Astrocyte (in vitro differentiated cells and primary cell): ENCODE data around the gene IRGC. TPM values are rescaled to one million over a fixed set of nuclear protein-coding genes. Genes with fewer than 3 reads are reported as not detected.

Experiments used
- DNase-seq: peaks from one replicate; pipeline ENCODE4 v3.0.0-alpha.2; 2010; ENCODE audit warnings: low read depth
- FAIRE-seq: peaks from 2 replicates; lab custom pipeline; 2011; peaks lifted over from hg19 to GRCh38; lab: Jason Lieb, UNC
- H2AFZ ChIP-seq: 2 replicates; pipeline ENCODE4 v1.6.0; 2012; ENCODE audit warnings: low read depth, low read length, inconsistent platforms
- H3K27ac ChIP-seq: 2 replicates; pipeline ENCODE4 v1.5.1; 2011; ENCODE audit warnings: low read depth, low read length, inconsistent platforms
- H3K27me3 ChIP-seq: 2 replicates; pipeline ENCODE4 v1.6.0; 2011; ENCODE audit warnings: low read length, inconsistent platforms; ENCODE audit not compliant: insufficient read depth
- H3K36me3 ChIP-seq: 2 replicates; pipeline ENCODE4 v1.5.1; 2011; ENCODE audit warnings: low read length, inconsistent platforms; ENCODE audit not compliant: insufficient read depth
- H3K4me1 ChIP-seq: 2 replicates; pipeline ENCODE4 v1.5.1; 2011; ENCODE audit warnings: low read length, inconsistent platforms; ENCODE audit not compliant: insufficient read depth
- H3K4me2 ChIP-seq: 2 replicates; pipeline ENCODE4 v1.6.0; 2012; ENCODE audit warnings: low read length, inconsistent platforms
- H3K4me3 ChIP-seq: 2 replicates; pipeline ENCODE4 v1.5.1; 2011; ENCODE audit warnings: low read depth, mild to moderate bottlenecking, low read length, inconsistent platforms; ENCODE audit not compliant: insufficient read depth
- H3K79me2 ChIP-seq: 2 replicates; pipeline ENCODE4 v1.6.0; 2012; ENCODE audit warnings: mild to moderate bottlenecking, low read length, inconsistent platforms; ENCODE audit not compliant: insufficient read depth
- H3K9ac ChIP-seq: 2 replicates; pipeline ENCODE4 v1.6.0; 2012; ENCODE audit warnings: mild to moderate bottlenecking, low read length, inconsistent platforms
- H3K9me3 ChIP-seq: 2 replicates; pipeline ENCODE4 v1.5.1; 2012; ENCODE audit warnings: low read depth, mild to moderate bottlenecking, low read length, inconsistent platforms; ENCODE audit not compliant: insufficient read depth
- H4K20me1 ChIP-seq: 2 replicates; pipeline ENCODE4 v1.6.0; 2012; ENCODE audit warnings: low read length, inconsistent platforms; ENCODE audit not compliant: insufficient read depth
- H3K27ac Mint-ChIP-seq: one replicate; pipeline ENCODE4 v1.8.0; 2021; ENCODE audit warnings: mild to moderate bottlenecking, mixed read lengths; ENCODE audit not compliant: unreplicated experiment
- H3K27me3 Mint-ChIP-seq: one replicate; pipeline ENCODE4 v1.8.0; 2021; ENCODE audit warnings: low read depth, mixed read lengths; ENCODE audit not compliant: unreplicated experiment
- H3K36me3 Mint-ChIP-seq: one replicate; pipeline ENCODE4 v1.8.0; 2021; ENCODE audit warnings: low read depth, mixed read lengths; ENCODE audit not compliant: unreplicated experiment
- H3K4me1 Mint-ChIP-seq: one replicate; pipeline ENCODE4 v1.8.0; 2021; ENCODE audit warnings: low read depth, mixed read lengths; ENCODE audit not compliant: unreplicated experiment
- H3K4me3 Mint-ChIP-seq: one replicate; pipeline ENCODE4 v1.8.0; 2021; ENCODE audit warnings: mild to moderate bottlenecking, moderate library complexity, mixed read lengths; ENCODE audit not compliant: unreplicated experiment
- H3K9me3 Mint-ChIP-seq: one replicate; pipeline ENCODE4 v1.8.0; 2021; ENCODE audit warnings: mild to moderate bottlenecking, mixed read lengths; ENCODE audit not compliant: unreplicated experiment
- EZH2 ChIP-seq: IDR thresholded peaks from 2 replicates; pipeline ENCODE4 v1.6.1; 2012; ENCODE audit warnings: mild to moderate bottlenecking, low read length, inconsistent platforms; ENCODE audit not compliant: insufficient read depth
- total RNA-seq: library from RNA; stranded (reverse); gene quantifications from 2 replicates; pipeline ENCODE4 v1.2.1, GENCODE V29; 2021
- TF ChIP-seq, protein P1 (sequence below): IDR thresholded peaks from 2 replicates; pipeline ENCODE4 v1.5.1; 2011; ENCODE audit warnings: low read depth, mild to moderate bottlenecking, inconsistent platforms, low read length, moderate library complexity; ENCODE audit not compliant: insufficient read depth

IRGC gene
- total RNA-seq, 1 donor from 2014 or later: not detected

DNA sequence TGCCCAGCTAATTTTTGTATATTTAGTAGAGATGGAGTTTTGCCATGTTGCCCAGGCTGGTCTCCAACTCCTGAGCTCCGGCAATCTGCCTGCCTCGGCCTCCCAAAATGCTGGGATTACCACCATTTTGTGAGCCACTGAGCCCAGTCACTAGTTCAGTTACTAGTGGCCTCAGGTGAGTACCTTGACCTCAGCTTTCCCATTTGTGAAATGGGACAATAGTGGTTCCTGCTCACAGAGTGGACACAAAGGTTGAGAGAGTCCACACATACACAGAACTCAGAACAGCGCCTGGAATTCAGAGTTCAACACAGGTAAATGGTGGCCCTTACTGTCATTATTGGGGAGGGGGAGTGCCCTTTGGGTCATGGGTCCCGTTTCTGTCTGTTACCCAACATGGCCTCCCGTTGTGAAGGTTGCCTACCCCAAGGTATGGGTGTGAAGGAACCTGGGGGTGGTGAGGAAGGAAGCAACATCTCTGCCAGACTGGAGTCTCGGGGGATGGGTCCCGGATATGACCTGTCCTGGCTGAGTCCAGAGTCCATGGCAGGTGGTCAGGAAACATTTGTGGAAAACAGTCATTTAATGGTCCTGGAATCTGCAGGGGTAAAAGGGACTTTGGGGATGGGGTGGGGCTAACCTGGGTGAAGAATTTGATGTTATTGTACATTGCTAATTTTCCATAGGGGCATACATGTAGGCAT is 11.7 kb upstream of the IRGC start:
- peaks cover 7% of the 10 kb centered on the region for H3K4me1 Mint-ChIP-seq
- Histone ChIP-seq H3K27ac (no peak overlapping the region), H3K9ac (no peak overlapping the region), H3K4me1 (peaks cover 18% of the 10 kb centered on the region), H3K79me2 (no peaks in the 10 kb centered on the region), H3K36me3 (no peaks in the 10 kb centered on the region), H3K4me3 (no peak overlapping the region), H2AFZ (no peak overlapping the region), H3K4me2 (no peak overlapping the region), H3K9me3 (peaks cover 5% of the 10 kb centered on the region), H3K27me3 (peaks cover 1% of the 10 kb centered on the region), H4K20me1 (no peaks in the 10 kb centered on the region)
- H3K27ac Mint-ChIP-seq: no peak overlapping the region
- H3K9me3 Mint-ChIP-seq: peaks cover 3% of the 10 kb centered on the region
- no peak for FAIRE-seq
- H3K36me3 Mint-ChIP-seq: peaks cover 3% of the 10 kb centered on the region
- TF ChIP-seq, protein P1, sequence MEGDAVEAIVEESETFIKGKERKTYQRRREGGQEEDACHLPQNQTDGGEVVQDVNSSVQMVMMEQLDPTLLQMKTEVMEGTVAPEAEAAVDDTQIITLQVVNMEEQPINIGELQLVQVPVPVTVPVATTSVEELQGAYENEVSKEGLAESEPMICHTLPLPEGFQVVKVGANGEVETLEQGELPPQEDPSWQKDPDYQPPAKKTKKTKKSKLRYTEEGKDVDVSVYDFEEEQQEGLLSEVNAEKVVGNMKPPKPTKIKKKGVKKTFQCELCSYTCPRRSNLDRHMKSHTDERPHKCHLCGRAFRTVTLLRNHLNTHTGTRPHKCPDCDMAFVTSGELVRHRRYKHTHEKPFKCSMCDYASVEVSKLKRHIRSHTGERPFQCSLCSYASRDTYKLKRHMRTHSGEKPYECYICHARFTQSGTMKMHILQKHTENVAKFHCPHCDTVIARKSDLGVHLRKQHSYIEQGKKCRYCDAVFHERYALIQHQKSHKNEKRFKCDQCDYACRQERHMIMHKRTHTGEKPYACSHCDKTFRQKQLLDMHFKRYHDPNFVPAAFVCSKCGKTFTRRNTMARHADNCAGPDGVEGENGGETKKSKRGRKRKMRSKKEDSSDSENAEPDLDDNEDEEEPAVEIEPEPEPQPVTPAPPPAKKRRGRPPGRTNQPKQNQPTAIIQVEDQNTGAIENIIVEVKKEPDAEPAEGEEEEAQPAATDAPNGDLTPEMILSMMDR: no peak
- no peak for TF ChIP-seq EZH2
- no peak overlapping the region for H3K4me3 Mint-ChIP-seq
- no peak for DNase-seq
- peaks cover 28% of the 10 kb centered on the region for H3K27me3 Mint-ChIP-seq

DNA sequence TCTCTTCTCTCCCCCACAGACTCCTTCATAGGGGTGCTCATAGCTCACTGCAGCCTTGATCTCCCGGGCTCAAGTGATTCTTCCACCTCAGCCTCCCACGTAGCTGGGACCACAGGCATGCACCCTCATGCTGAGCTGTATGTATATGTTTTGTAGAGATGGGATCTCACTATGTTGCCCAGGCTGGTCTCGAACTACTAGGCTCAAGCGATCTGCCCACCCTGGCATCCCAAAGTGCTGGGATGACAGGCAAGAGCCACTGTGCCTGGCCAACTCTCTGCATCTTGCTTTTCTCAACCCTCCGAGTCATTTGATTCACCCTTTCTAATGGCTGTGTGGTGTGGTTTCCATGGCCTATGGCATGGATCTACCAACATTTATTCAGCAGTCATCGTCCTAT is 10.1 kb upstream of the IRGC start:
- H3K9ac ChIP-seq: no peak overlapping the region
- peaks cover 21% of the 10 kb centered on the region for H3K27me3 Mint-ChIP-seq
- no peaks in the 10 kb centered on the region for H3K36me3 ChIP-seq
- peaks cover 3% of the 10 kb centered on the region for H3K4me1 ChIP-seq
- H3K9me3 ChIP-seq: peaks cover 7% of the 10 kb centered on the region
- DNase-seq (no peak), FAIRE-seq (no peak)
- H3K4me3 ChIP-seq: no peak overlapping the region
- no peaks in the 10 kb centered on the region for H3K27me3 ChIP-seq
- H3K4me1 Mint-ChIP-seq: peaks cover 7% of the 10 kb centered on the region
- no peak overlapping the region for H2AFZ ChIP-seq
- no peaks in the 10 kb centered on the region for H3K9me3 Mint-ChIP-seq
- H3K36me3 Mint-ChIP-seq: peaks cover 3% of the 10 kb centered on the region
- H3K27ac Mint-ChIP-seq: no peak overlapping the region
- H3K4me2 ChIP-seq: no peak overlapping the region
- H4K20me1 ChIP-seq: no peaks in the 10 kb centered on the region
- H3K4me3 Mint-ChIP-seq: no peak overlapping the region
- H3K79me2 ChIP-seq: no peaks in the 10 kb centered on the region
- no peak for TF ChIP-seq EZH2
- TF ChIP-seq, protein P1: no peak
- H3K27ac ChIP-seq: no peak overlapping the region

DNA sequence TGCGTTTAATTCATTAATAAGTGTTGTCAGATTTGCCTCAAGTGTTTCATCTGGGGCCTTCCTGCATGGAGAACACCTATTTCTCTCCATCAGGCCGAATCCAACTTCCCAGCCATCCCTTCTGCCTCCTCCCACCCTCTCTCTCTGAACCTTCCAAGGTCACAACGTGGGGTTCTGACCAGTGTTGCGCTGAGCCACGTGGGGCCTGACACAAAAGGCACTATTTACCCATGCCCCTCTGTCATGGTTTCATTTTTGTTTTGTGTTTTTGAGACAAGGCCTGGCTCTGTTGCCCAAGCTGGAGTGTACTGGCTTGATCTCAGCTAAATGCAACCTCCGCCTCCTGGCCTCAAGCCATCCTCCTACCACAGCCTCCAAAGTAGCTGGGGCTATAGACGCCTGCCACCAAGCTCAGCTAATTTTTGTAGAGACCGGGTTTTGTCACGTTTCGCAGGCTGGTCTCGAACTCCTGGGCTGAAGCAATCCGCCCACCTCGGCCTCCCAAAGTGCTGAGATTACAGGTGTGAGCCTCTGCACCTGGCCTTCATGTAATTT is 8.6 kb upstream of the IRGC start:
- Histone ChIP-seq H2AFZ (no peak overlapping the region), H3K4me3 (no peak overlapping the region), H3K4me2 (no peak overlapping the region), H3K27me3 (no peaks in the 10 kb centered on the region), H3K36me3 (no peaks in the 10 kb centered on the region), H3K9ac (no peak overlapping the region), H3K79me2 (no peaks in the 10 kb centered on the region), H4K20me1 (no peaks in the 10 kb centered on the region), H3K9me3 (peaks cover 7% of the 10 kb centered on the region), H3K4me1 (no peaks in the 10 kb centered on the region), H3K27ac (no peak overlapping the region)
- TF ChIP-seq EZH2: no peak
- TF ChIP-seq, protein P1: no peak
- no peaks in the 10 kb centered on the region for H3K9me3 Mint-ChIP-seq
- DNase-seq: no peak
- H3K36me3 Mint-ChIP-seq: peaks cover 3% of the 10 kb centered on the region
- FAIRE-seq: no peak
- H3K4me3 Mint-ChIP-seq: no peak overlapping the region
- peaks cover 21% of the 10 kb centered on the region for H3K27me3 Mint-ChIP-seq
- peaks cover 3% of the 10 kb centered on the region for H3K4me1 Mint-ChIP-seq
- no peak overlapping the region for H3K27ac Mint-ChIP-seq
